Activated CD4-positive, CD25-positive, alpha-beta regulatory T cell treated with anti-CD3 and anti-CD28 coated beads, Interleukin-2, amount 50 U/mL, for 24 hours (primary cell): Measurements from ENCODE around the gene SLC27A4.

Experiments
- ATAC-seq, 2 donors: fragments of 150-1000 bp; cut with Tn5 transposase; one replicate each; pipeline ENCODE4 v1.10.0; 2021; ENCODE audit warnings: mild to moderate bottlenecking in 1 of 2, moderate library complexity in 1 of 2

SLC27A4 gene

GRCh38 chr9:128392302-128393144, 52.2 kb downstream of the SLC27A4 start:
- ATAC-seq = no peak

DNA sequence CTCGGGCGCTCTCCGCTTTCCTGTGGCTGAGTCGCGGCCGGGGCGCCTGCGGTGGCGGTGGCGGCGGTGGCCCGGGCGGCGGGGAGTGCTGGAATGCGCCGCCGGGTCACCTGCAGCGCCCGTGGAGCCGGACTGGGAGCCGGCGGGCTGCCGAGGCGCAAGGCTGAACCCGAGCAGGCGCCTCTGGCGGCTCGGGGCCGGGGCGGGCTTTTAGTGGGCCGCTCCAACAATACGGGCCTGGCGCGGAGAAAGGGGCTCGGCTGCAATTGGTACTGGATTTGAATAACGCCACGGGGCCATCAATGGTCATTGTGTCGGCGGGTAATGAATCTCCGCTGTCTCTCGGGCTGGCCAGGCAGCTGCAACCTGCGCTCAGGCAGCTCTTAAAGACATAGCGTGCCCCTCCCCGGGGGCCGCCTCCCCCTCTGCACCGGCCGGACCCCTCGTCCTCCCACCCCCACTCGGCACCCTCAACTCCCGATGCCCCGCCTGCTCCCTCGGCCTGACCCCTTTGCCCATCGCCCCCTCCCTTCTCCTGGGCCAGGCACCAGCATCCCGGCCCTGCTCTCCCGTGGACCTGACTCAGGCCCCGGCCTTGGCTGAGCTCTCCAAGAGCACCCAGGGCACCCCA, 52.9 kb downstream of the SLC27A4 start:
- no peak for ATAC-seq

- ATAC-seq = no peak
Measured at GRCh38 chr9:128393970-128394369, 53.6 kb downstream of the SLC27A4 start.

- no peak for ATAC-seq
Measured at GRCh38 chr9:128394379-128395168, 54.2 kb downstream of the SLC27A4 start.

DNA sequence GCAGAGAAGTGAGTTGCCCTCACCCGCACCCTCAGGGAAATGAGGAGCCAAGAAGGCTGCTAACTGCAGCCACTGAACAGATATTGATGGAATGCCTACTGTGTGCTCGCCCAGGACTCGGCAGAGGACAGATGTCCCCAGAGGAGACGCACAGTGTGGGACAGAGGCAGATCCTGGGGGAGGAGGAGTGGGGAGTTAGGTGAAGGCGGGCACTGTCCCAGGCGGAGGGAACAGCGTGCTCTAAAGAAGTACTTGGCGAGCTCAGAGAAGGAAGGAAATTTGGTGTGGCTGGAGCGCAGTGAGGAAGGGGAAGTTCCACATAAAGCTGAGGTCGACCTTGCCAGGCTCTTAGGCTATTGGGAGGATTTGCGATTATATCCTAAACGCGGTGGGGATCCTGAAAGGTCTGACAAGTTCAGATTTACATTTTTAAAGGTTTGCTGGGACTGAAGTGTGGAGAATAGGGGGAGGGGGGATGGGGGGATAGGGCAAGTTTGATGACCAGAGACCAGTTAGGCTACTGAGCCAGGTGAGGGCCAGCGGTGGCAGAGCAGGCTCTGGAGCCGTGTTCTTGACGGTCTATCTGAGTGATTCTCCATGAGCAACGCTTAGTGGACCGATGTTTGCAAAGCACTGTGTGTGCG, 56.8 kb downstream of the SLC27A4 start:
- ATAC-seq = no peak

DNA sequence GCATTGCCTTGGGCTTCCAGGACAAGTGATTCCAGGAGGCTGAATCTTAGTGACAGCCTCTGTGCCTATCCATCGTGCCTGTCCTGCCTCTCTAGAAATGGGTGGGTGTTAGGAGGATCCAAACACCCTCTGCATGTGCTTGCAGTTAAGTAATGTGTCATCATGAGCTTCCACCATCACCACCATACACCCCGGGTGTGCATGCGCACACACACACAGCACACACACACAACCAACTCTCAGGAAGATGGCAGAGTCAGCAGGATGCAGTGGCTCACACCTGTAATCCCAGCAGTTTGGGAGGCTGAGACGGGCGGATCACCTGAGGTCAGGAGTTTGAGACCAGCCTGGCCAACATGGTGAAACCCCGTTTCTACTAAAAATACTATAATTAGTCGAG, 57.5 kb downstream of the SLC27A4 start:
- ATAC-seq = no peak

DNA sequence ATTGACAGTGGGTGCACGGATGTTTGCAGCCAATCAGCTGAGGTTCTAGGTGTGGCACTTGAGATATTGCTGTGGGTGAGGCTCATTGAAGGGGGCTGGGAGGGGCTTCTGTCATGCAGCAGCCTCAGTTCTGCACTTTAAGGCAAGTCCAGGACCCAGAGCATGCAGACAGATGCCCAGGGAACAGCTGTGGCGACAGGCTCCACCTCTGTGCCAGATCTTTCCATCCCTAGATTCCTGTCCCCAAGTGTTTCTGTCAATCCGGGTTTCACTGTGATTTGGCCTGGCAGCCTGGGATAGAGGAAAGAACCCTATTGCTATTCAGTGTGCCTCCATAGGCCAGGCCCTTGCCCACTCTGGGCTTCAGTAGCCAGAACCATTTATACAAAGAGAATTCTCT, 59.5 kb downstream of the SLC27A4 start:
- ATAC-seq = no peak

GRCh38 chr9:128404560-128404959, 64.2 kb downstream of the SLC27A4 start:
- no peak for ATAC-seq

DNA sequence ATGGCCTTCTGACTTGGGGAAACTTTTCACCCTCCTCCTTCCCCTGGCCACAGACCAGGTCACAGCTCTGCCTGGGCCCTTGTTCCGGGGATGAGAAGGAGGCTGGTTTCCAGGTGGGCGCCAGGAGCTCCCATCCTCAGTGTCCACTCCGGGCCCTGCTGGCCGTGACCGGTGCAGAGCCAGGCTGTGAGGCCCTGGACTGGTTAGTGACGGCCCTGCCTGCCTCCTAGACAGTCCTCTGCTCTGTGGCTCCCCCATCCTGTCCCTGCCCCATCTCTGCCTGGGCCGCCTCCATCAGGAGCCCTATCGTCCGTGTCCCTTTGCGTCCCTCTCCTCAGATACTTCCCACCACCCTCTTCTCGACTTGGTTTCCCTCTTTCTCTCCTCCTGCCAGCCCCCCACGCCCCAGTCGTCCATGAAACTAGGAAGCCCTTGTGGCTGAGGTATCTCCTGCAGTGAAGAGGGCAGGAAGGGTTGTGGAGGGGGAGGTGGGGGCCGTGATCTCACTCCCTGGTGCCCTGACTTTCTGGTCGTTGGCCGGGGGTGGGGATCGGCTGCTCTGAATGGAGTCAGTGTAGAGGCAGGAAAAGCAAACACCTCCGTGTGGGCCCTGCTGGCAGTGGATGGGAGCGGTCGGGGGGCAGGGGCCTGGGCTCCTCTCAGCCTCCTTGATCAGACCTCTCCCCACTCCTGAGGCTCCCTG, 64.9 kb downstream of the SLC27A4 start:
- no peak for ATAC-seq

GRCh38 chr9:128405780-128406171, 65.4 kb downstream of the SLC27A4 start:
- ATAC-seq = no peak

DNA sequence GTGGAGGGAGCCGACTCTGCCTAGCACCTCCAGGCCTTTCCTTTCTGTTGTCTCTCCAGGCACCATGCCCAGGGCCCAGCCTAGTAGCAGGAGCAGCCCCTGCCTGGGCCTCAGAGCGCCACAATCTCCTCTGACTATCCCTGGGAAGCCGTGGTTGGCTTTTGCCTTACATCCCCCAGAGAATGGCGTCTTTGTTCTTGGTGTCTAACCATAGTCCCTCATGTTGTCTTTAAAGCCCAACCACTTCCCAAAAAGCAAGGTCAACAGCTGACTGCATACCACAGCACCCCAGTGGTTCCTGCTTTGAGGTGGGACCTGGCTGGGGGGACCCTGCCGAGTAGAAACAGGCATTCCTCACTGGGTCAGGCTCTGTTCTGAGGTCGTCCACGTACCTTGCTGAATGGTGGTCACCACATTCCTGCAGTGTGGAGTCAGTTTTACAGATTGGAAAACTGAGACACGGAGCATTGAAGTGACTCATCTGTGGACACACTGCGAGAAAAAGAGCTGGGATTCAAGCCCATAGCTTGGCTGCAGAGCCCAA, 66.6 kb downstream of the SLC27A4 start:
- ATAC-seq = no peak

GRCh38 chr9:128408963-128409431, 68.7 kb downstream of the SLC27A4 start:
- no peak for ATAC-seq

DNA sequence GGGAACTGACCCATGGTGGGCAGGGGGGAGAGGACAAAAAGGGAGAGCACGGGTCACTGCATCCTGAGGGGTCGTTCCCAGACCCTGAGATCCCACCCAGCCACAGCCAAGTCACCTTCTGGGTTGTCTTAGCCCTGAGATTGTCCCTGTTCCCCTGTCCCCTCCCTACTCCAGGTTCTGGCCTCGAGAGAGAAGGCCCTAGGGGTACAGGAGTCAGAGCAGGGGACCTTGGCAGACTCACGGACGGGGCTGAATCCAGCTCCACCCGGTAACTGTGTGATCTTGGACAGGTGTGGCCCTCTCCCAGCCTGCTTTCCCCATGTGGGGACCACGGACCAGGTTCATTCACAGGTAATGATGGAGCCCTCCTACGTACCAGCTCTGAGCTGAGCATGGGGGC, 69.1 kb downstream of the SLC27A4 start:
- no peak for ATAC-seq

DNA sequence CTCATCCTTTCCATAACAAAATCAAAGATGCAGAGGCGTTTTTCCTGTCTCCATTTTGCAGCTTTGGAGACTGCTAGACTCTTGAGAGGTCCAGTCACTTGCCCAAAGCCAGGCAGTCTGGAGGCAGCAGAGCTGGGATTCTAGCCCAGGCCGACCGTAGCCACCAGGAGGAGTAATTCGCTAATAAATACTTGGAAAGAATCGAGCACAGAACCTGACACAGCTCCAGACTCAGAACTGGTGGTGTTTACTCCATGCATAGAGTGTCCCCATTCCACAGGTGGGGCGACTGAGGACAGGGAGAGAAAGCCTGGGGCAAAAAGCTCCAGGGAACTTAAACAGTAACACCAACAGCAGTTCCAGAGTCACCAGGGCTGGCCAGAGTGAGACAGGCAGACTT, 69.7 kb downstream of the SLC27A4 start:
- ATAC-seq = no peak
